Ishikawa (cell line): ENCODE results near the gene MYMX.

ENCODE experiments used
- CEBPB ChIP-seq: IDR thresholded peaks from 2 replicates; pipeline ENCODE4 v1.6.1; 2012
- CREB1 ChIP-seq: IDR thresholded peaks from 2 replicates; pipeline ENCODE4 v1.6.1; 2012; ENCODE audit warnings: low read depth
- EGR1 ChIP-seq: IDR thresholded peaks from 2 replicates; pipeline ENCODE4 v1.6.1; 2012
- EP300 ChIP-seq: IDR thresholded peaks from 2 replicates; pipeline ENCODE4 v1.6.1; 2012; ENCODE audit warnings: borderline replicate concordance
- FOXM1 ChIP-seq: IDR thresholded peaks from 2 replicates; pipeline ENCODE4 v1.6.1; 2012; ENCODE audit warnings: low read depth, borderline replicate concordance
- MAX ChIP-seq: IDR thresholded peaks from 2 replicates; pipeline ENCODE4 v1.6.1; 2012
- NFIC ChIP-seq: IDR thresholded peaks from 2 replicates; pipeline ENCODE4 v1.6.1; 2012
- RAD21 ChIP-seq: IDR thresholded peaks from 2 replicates; pipeline ENCODE4 v1.6.1; 2012; ENCODE audit warnings: low read depth
- REST ChIP-seq: IDR thresholded peaks from 2 replicates; pipeline ENCODE4 v1.6.1; 2012; ENCODE audit warnings: low read depth, mild to moderate bottlenecking
- TAF1 ChIP-seq: IDR thresholded peaks from 2 replicates; pipeline ENCODE4 v1.6.1; 2012; ENCODE audit warnings: low read depth, mild to moderate bottlenecking
- TEAD4 ChIP-seq: IDR thresholded peaks from 2 replicates; pipeline ENCODE4 v1.6.1; 2012
- USF1 ChIP-seq: IDR thresholded peaks from 2 replicates; pipeline ENCODE4 v1.6.1; 2012
- YY1 ChIP-seq: IDR thresholded peaks from 2 replicates; pipeline ENCODE4 v1.6.1; 2012; ENCODE audit warnings: low read depth
- ZBTB7A ChIP-seq: IDR thresholded peaks from 2 replicates; pipeline ENCODE4 v1.6.1; 2012; ENCODE audit warnings: low read depth

DNA sequence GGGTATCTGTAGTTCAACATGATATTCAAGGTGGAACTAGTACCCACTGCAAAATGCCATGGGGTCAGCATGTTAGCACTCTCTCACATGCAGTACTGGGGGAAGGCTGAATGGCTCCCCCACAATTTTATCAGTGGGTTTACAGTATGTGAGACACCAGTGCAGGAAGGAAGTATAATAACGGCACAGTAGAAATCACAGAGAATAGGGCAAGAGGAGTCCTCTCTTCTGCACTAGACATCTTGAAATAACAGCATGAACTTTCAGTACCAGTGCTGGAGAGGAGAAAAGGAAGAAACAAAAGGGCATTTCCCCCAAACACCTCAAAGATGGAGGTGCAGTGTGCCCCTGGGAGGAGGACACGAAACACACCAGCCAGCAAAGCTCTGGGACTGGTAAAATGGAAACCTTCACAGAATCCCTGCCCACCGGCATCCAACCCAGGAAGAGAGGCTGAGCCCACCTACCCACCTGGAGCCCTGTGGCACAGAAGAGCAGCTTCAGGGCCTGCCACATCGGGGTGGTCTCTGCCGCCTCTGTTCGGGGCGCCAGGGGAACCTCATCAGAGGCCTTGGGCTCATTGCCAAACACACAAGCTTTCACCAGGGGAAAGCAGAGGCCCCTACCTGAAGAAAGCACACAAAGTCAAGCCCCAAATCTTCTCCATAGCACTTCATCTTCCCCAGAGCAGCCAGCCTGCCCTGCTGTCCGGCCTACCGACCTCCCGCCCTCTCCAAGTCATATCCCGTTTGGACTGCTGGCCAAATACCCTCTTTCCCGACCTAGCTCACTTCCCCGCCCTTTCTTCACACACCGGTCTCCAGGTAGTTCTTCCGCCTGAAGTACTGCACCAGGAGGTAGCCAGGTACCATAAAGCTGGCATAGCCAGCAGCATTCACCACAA lies 39.4 kb downstream of the MYMX start:
- TF ChIP-seq RAD21 (no peak), NFIC (no peak), CREB1 (no peak), MAX (no peak), EP300 (no peak), YY1 (no peak), TAF1 (no peak), CEBPB (no peak), FOXM1 (no peak), TEAD4 (no peak), REST (no peak), ZBTB7A (no peak), USF1 (no peak), EGR1 (no peak)
